HepG2 (cell line): ENCODE measurements around the gene IRX3. TPM values are rescaled to one million over a fixed set of nuclear protein-coding genes. Genes with fewer than 3 reads are reported as not detected.

ENCODE experiments used
- AKNA ChIP-seq: sonication (generic); formaldehyde crosslinking; IDR thresholded peaks from 2 replicates; pipeline ENCODE4 v1.4.0; 2020; ENCODE audit warnings: missing genetic modification reagents, borderline replicate concordance
- CHD4 ChIP-seq: fragments of 200-600 bp; sonication (generic); IDR thresholded peaks from 2 replicates; pipeline ENCODE4 v1.7.0; 2017; ENCODE audit warnings: mild to moderate bottlenecking, low read length, borderline replicate concordance
- GABPA ChIP-seq, 2 experiments: IDR thresholded peaks; 2 replicates each; pipeline ENCODE4 v1.6.1; 2011 to 2016; ENCODE audit warnings: low read depth in 2 of 2, low read length in 1 of 2, missing biosample characterization in 1 of 2, missing genetic modification characterization in 1 of 2
- HOXA5 ChIP-seq: sonication (generic); formaldehyde crosslinking; IDR thresholded peaks from 2 replicates; pipeline ENCODE4 v1.4.0; 2020; ENCODE audit warnings: missing genetic modification reagents
- KMT2B ChIP-seq: IDR thresholded peaks from 2 replicates; pipeline ENCODE4 v1.6.1; 2016; ENCODE audit warnings: missing genetic modification reagents, missing compliant biosample characterization
- MXD1 ChIP-seq: sonication (generic); formaldehyde crosslinking; IDR thresholded peaks from 2 replicates; pipeline ENCODE4 v1.4.0; 2020; ENCODE audit warnings: mild to moderate bottlenecking, missing genetic modification reagents
- NBN ChIP-seq: fragments of 450-650 bp; conservative IDR thresholded peaks from 2 replicates; pipeline ENCODE4 v1.6.1; 2017
- NR2C2 ChIP-seq: sonication (generic); formaldehyde crosslinking; IDR thresholded peaks from 2 replicates; pipeline ENCODE4 v1.4.0; 2020; ENCODE audit warnings: missing genetic modification reagents, mild to moderate bottlenecking, moderate library complexity, borderline replicate concordance
- PTBP1 ChIP-seq: fragments of 200-400 bp; formaldehyde crosslinking; IDR thresholded peaks from 2 replicates; pipeline ENCODE4 v1.6.1; 2018; ENCODE audit warnings: low read length, low read depth; ENCODE audit not compliant: poor library complexity, severe bottlenecking
- RNF219 ChIP-seq: sonication (generic); formaldehyde crosslinking; IDR thresholded peaks from 2 replicates; pipeline ENCODE4 v1.5.0; 2020; ENCODE audit warnings: mild to moderate bottlenecking, missing genetic modification reagents
- SNAI1 ChIP-seq: sonication (generic); formaldehyde crosslinking; IDR thresholded peaks from 2 replicates; pipeline ENCODE4 v1.5.0; 2020; ENCODE audit warnings: mild to moderate bottlenecking, missing genetic modification reagents, borderline replicate concordance
- ZFP41 ChIP-seq: sonication (generic); formaldehyde crosslinking; IDR thresholded peaks from 2 replicates; pipeline ENCODE4 v1.4.0; 2020; ENCODE audit warnings: mild to moderate bottlenecking, missing genetic modification reagents, borderline replicate concordance
- ZMAT3 ChIP-seq: sonication (generic); formaldehyde crosslinking; conservative IDR thresholded peaks from 2 replicates; pipeline ENCODE4 v1.7.0; 2021; ENCODE audit warnings: missing genetic modification reagents
- ZNF101 ChIP-seq: sonication (generic); formaldehyde crosslinking; IDR thresholded peaks from 2 replicates; pipeline ENCODE4 v1.4.0; 2020; ENCODE audit warnings: mild to moderate bottlenecking, low read depth, missing genetic modification reagents, borderline replicate concordance
- ZNF232 ChIP-seq: sonication (generic); formaldehyde crosslinking; IDR thresholded peaks from 2 replicates; pipeline ENCODE4 v1.4.0; 2020; ENCODE audit warnings: missing genetic modification reagents, borderline replicate concordance
- ZNF256 ChIP-seq: sonication (generic); formaldehyde crosslinking; conservative IDR thresholded peaks from 2 replicates; pipeline ENCODE4 v1.4.0; 2020; ENCODE audit warnings: missing genetic modification reagents
- ZNF280D ChIP-seq: sonication (generic); formaldehyde crosslinking; IDR thresholded peaks from 2 replicates; pipeline ENCODE4 v1.5.1; 2020; ENCODE audit warnings: mild to moderate bottlenecking, missing genetic modification reagents
- ZNF672 ChIP-seq: sonication (generic); formaldehyde crosslinking; IDR thresholded peaks from 2 replicates; pipeline ENCODE4 v1.8.1; 2022; ENCODE audit warnings: missing genetic modification reagents
- polyA plus RNA-seq, 8 experiments: library from polyadenylated mRNA; depleted of rRNA in 3 of 8; stranded (reverse) in 7 of 8; unstranded in 1 of 8; fragments of >200 nt; fragmentation: Illumina TruSeq in 4 of 8; extraction: Trizol in 4 of 8; gene quantifications; 2 replicates each; pipeline versions ENCODE4 v1.2.1 to v1.2.3, GENCODE V29; 2011 to 2016; ENCODE audit warnings: low read depth in 4 of 8, missing spikeins in 1 of 8, mixed read lengths in 1 of 8; ENCODE audit not compliant: insufficient read depth in 1 of 8
- total RNA-seq, 5 experiments: library from RNA; depleted of rRNA; stranded (reverse); fragments of >200 nt; fragmentation: Illumina TruSeq; extraction: Trizol; gene quantifications; 2 replicates each; pipeline ENCODE4 v1.2.3, GENCODE V29; 2016; ENCODE audit warnings: low read depth in 1 of 5

The IRX3 gene
- total and polyA plus RNA-seq, 2 of the 13 experiments (the other 11 are each of a cell fraction or from before 2014, with no cell fraction given), result 9.2 to 16.4 TPM

GRCh38 chr16:54286366-54287130, at the start of gene IRX3 (continued):
- TF ChIP-seq NBN (no peak), RNF219 (CRISPR knock-in tag) (no peak), ZNF101 (CRISPR knock-in tag) (no peak), NR2C2 (CRISPR knock-in tag) (no peak), PTBP1 (no peak), ZNF280D (no peak), KMT2B (peak; percentile 23; the same call in 1 of the 2 replicates), ZNF672 (no peak), ZNF256 (no peak), HOXA5 (CRISPR knock-in tag) (no peak), GABPA (IDR thresholded peaks at IDR 0.05; ENCODE audit: low read depth, low read length) (no peak), GABPA (CRISPR knock-in tag; IDR thresholded peaks at IDR 0.05; ENCODE audit: low read depth) (peak; percentile 42; the same call in 1 of the 2 replicates), MXD1 (CRISPR knock-in tag) (no peak), ZNF232 (no peak), ZFP41 (CRISPR knock-in tag) (no peak), AKNA (CRISPR knock-in tag) (no peak), ZMAT3 (peak; percentile 57; the same call in 1 of the 2 replicates), SNAI1 (no peak), CHD4 (0 out of 2 replicates have a peak, but pooled peaks have one; percentile 70)
